Left colon (tissue), 2 donors: Measurements from ENCODE around the gene ADARB2. TPM values are rescaled to one million over a fixed set of nuclear protein-coding genes. Genes with fewer than 3 reads are reported as not detected.
"Not testable (repeated sequence)": the region's sequence is repeated elsewhere in the genome, so short reads cannot be mapped to it uniquely, and the experiment has no call there.

Experiments used
- ATAC-seq: fragments of 200-7000 bp; cut with Tn5 transposase; one replicate; pipeline ENCODE4 v1.9.1; 2020; ENCODE audit warnings: mild to moderate bottlenecking, moderate library complexity
- DNase-seq, 2 donors: peaks; one replicate each; pipeline ENCODE4 v3.0.0-alpha.2; 2020
- intact Hi-C, 2 donors: fragments of 100-400 bp; cut with DNase I in 1 of 2; cut with micrococcal nuclease in 1 of 2; formaldehyde crosslinking; loops; one replicate each; pipeline versions ENCODE4 v1.11.2 to v1.14.0; 2022; cut with DNase I, micrococcal nuclease
- total RNA-seq, 2 donors: library from RNA; stranded (reverse); fragmentation: NEBNext Ultra II Directional; extraction: Animal tissue kit (Norgen Biotek cat#: 25700); gene quantifications; one replicate each; pipeline ENCODE4 v1.2.1, GENCODE V29; 2021
- donor health status: DM: no; HTN: no; CAD: no.
- donor health status: DM: yes; HTN: yes; CAD: no.

ADARB2 gene
- total RNA-seq, 2 donors from 2014 or later = 0.21 to 0.73 TPM

GRCh38 chr10:1272777-1273161 is 464.6 kb downstream of the ADARB2 start:
- intact Hi-C loops = no loop called here
- DNase-seq = no peak
- no peak for ATAC-seq

GRCh38 chr10:1272079-1272776 is 465.1 kb downstream of the ADARB2 start:
- no peak for ATAC-seq
- intact Hi-C loops = no loop called here
- DNase-seq = no peak

- ATAC-seq (no peak), DNase-seq (no peak)
- intact Hi-C loops = no loop called here
Measured at GRCh38 chr10:1270906-1271305, 466.4 kb downstream of the ADARB2 start.

GRCh38 chr10:1270490-1270889 is 466.8 kb downstream of the ADARB2 start:
- no peak for ATAC-seq
- no peak for DNase-seq
- intact Hi-C loops = no loop called here

- no peak for DNase-seq
Measured at GRCh38 chr10:1268831-1269230, 468.5 kb downstream of the ADARB2 start.

GRCh38 chr10:1267568-1267967 is 469.8 kb downstream of the ADARB2 start:
- intact Hi-C loops = no loop called here
- ATAC-seq = no peak
- DNase-seq = no peak

More at GRCh38 chr10:1268831-1269230, 468.5 kb downstream of the ADARB2 start:
- no peak for ATAC-seq
- intact Hi-C loops = no loop called here

GRCh38 chr10:1267148-1267547 is 470.2 kb downstream of the ADARB2 start:
- ATAC-seq = no peak
- intact Hi-C loops = no loop called here
- DNase-seq = no peak

- intact Hi-C loops = no loop called here
- DNase-seq = no peak
- no peak for ATAC-seq
Measured at GRCh38 chr10:1266033-1266802, 471.1 kb downstream of the ADARB2 start.

- no peak for DNase-seq
- intact Hi-C loops = no loop called here
- ATAC-seq = no peak
Measured at GRCh38 chr10:1264001-1264400, 473.3 kb downstream of the ADARB2 start.

- no peak for DNase-seq
- ATAC-seq = no peak
- intact Hi-C loops = no loop called here
Measured at GRCh38 chr10:1257274-1257673, 480.1 kb downstream of the ADARB2 start.

- ATAC-seq (no peak), DNase-seq (no peak)
- intact Hi-C loops = no loop called here
Measured at GRCh38 chr10:1256432-1256725, 480.9 kb downstream of the ADARB2 start.

- ATAC-seq (no peak), DNase-seq (no peak)
- intact Hi-C loops = no loop called here
Measured at GRCh38 chr10:1255600-1256431, 481.5 kb downstream of the ADARB2 start.

GRCh38 chr10:1255118-1255517 is 482.2 kb downstream of the ADARB2 start:
- DNase-seq = no peak
- no peak for ATAC-seq
- intact Hi-C loops = no loop called here

GRCh38 chr10:1253523-1254353 is 483.6 kb downstream of the ADARB2 start:
- ATAC-seq (no peak), DNase-seq (no peak)
- intact Hi-C loops = no loop called here

GRCh38 chr10:1251769-1252168 is 485.6 kb downstream of the ADARB2 start:
- no peak for ATAC-seq
- no peak for DNase-seq
- intact Hi-C loops = no loop called here

- intact Hi-C loops = no loop called here
- ATAC-seq (no peak), DNase-seq (no peak)
Measured at GRCh38 chr10:1249142-1249920, 488.0 kb downstream of the ADARB2 start.

GRCh38 chr10:1248262-1248630 is 489.1 kb downstream of the ADARB2 start:
- intact Hi-C loops, DNase-seq, ATAC-seq: not testable (repeated sequence)

GRCh38 chr10:1247598-1248261 is 489.6 kb downstream of the ADARB2 start:
- DNase-seq = no peak
- ATAC-seq = no peak
- intact Hi-C loops = no loop called here
